HEK293 (cell line): Measurements from ENCODE around the gene POLR2L.
A peak's percentile ranks its signal among the peaks of the same experiment; 100 is the strongest.

ENCODE experiments used
- CTCF ChIP-seq: fragments of 450-650 bp; formaldehyde crosslinking; IDR thresholded peaks from 2 replicates; pipeline ENCODE4 v1.5.1; 2016; ENCODE audit warnings: missing biosample characterization, missing genetic modification characterization
- GLI4 ChIP-seq: fragments of 450-650 bp; formaldehyde crosslinking; IDR thresholded peaks from 2 replicates; pipeline ENCODE4 v1.5.1; 2016; ENCODE audit warnings: missing biosample characterization, missing genetic modification characterization
- GLIS2 ChIP-seq: fragments of 450-650 bp; formaldehyde crosslinking; IDR thresholded peaks from 2 replicates; pipeline ENCODE4 v1.5.1; 2016; ENCODE audit warnings: missing biosample characterization, missing genetic modification characterization
- HOXC10 ChIP-seq: sonication (generic); formaldehyde crosslinking; IDR thresholded peaks from 2 replicates; pipeline ENCODE4 v1.8.1; 2023; ENCODE audit warnings: mild to moderate bottlenecking, missing genetic modification reagents
- KLF9 ChIP-seq: fragments of 450-650 bp; formaldehyde crosslinking; IDR thresholded peaks from 2 replicates; pipeline ENCODE4 v1.5.1; 2016; ENCODE audit warnings: missing biosample characterization, missing genetic modification characterization, low read depth
- OSR2 ChIP-seq: fragments of 450-650 bp; formaldehyde crosslinking; IDR thresholded peaks from 2 replicates; pipeline ENCODE4 v1.5.1; 2016; ENCODE audit warnings: missing biosample characterization, missing genetic modification characterization
- RBAK ChIP-seq: fragments of 450-650 bp; formaldehyde crosslinking; IDR thresholded peaks from 2 replicates; pipeline ENCODE4 v1.5.1; 2016; ENCODE audit warnings: missing biosample characterization, missing genetic modification characterization
- REPIN1 ChIP-seq: fragments of 450-650 bp; formaldehyde crosslinking; IDR thresholded peaks from 2 replicates; pipeline ENCODE4 v1.5.1; 2017; ENCODE audit warnings: missing biosample characterization, missing genetic modification characterization, low read depth
- SP2 ChIP-seq: fragments of 450-650 bp; formaldehyde crosslinking; IDR thresholded peaks from 2 replicates; pipeline ENCODE4 v1.5.1; 2016; ENCODE audit warnings: missing biosample characterization, missing genetic modification characterization
- SP3 ChIP-seq: fragments of 450-650 bp; formaldehyde crosslinking; IDR thresholded peaks from 2 replicates; pipeline ENCODE4 v1.5.1; 2016; ENCODE audit warnings: missing biosample characterization, missing genetic modification characterization
- TCF7L2 ChIP-seq: IDR thresholded peaks from 2 replicates; pipeline ENCODE4 v1.6.1; 2011; ENCODE audit warnings: low read depth, mild to moderate bottlenecking, inconsistent platforms, low read length, moderate library complexity, borderline replicate concordance
- ZBTB11 ChIP-seq: fragments of 450-650 bp; formaldehyde crosslinking; conservative IDR thresholded peaks from 2 replicates; pipeline ENCODE4 v1.5.1; 2016; ENCODE audit warnings: low read depth, missing biosample characterization, missing genetic modification characterization
- ZBTB44 ChIP-seq: fragments of 450-650 bp; IDR thresholded peaks from 2 replicates; pipeline ENCODE4 v1.5.1; 2018; ENCODE audit warnings: missing biosample characterization, mild to moderate bottlenecking, missing genetic modification characterization
- ZBTB48 ChIP-seq: fragments of 450-650 bp; formaldehyde crosslinking; IDR thresholded peaks from 2 replicates; pipeline ENCODE4 v1.5.1; 2016; ENCODE audit warnings: missing biosample characterization, missing genetic modification characterization
- ZIC2 ChIP-seq: fragments of 450-650 bp; formaldehyde crosslinking; IDR thresholded peaks from 2 replicates; pipeline ENCODE4 v1.5.1; 2016; ENCODE audit warnings: missing biosample characterization, missing genetic modification characterization
- ZNF121 ChIP-seq: fragments of 450-650 bp; formaldehyde crosslinking; IDR thresholded peaks from 2 replicates; pipeline ENCODE4 v1.5.1; 2016; ENCODE audit warnings: missing biosample characterization, missing genetic modification characterization
- ZNF140 ChIP-seq: fragments of 450-650 bp; formaldehyde crosslinking; IDR thresholded peaks from 2 replicates; pipeline ENCODE4 v1.5.1; 2016; ENCODE audit warnings: missing biosample characterization, missing genetic modification characterization
- ZNF169 ChIP-seq: fragments of 450-650 bp; formaldehyde crosslinking; IDR thresholded peaks from 2 replicates; pipeline ENCODE4 v1.5.1; 2016; ENCODE audit warnings: missing biosample characterization, missing genetic modification characterization
- ZNF184 ChIP-seq: fragments of 450-650 bp; IDR thresholded peaks from 2 replicates; pipeline ENCODE4 v1.5.1; 2018; ENCODE audit warnings: missing biosample characterization, mild to moderate bottlenecking, missing genetic modification characterization
- ZNF211 ChIP-seq: fragments of 450-650 bp; formaldehyde crosslinking; IDR thresholded peaks from 2 replicates; pipeline ENCODE4 v1.5.1; 2016; ENCODE audit warnings: low read depth, missing biosample characterization, missing genetic modification characterization
- ZNF24 ChIP-seq: fragments of 450-650 bp; formaldehyde crosslinking; IDR thresholded peaks from 2 replicates; pipeline ENCODE4 v1.5.1; 2016; ENCODE audit warnings: missing biosample characterization, missing genetic modification characterization
- ZNF292 ChIP-seq: fragments of 450-650 bp; formaldehyde crosslinking; IDR thresholded peaks from 2 replicates; pipeline ENCODE4 v1.5.1; 2016; ENCODE audit warnings: low read depth, missing biosample characterization, missing genetic modification characterization, borderline replicate concordance
- ZNF391 ChIP-seq: fragments of 450-650 bp; formaldehyde crosslinking; IDR thresholded peaks from 2 replicates; pipeline ENCODE4 v1.5.1; 2016; ENCODE audit warnings: low read depth, missing biosample characterization, missing genetic modification characterization, borderline replicate concordance
- ZNF473 ChIP-seq: fragments of 450-650 bp; formaldehyde crosslinking; IDR thresholded peaks from 2 replicates; pipeline ENCODE4 v1.5.1; 2017; ENCODE audit warnings: missing biosample characterization, missing genetic modification characterization
- ZNF621 ChIP-seq: fragments of 450-650 bp; formaldehyde crosslinking; IDR thresholded peaks from 2 replicates; pipeline ENCODE4 v1.5.1; 2017; ENCODE audit warnings: missing biosample characterization, missing genetic modification characterization
- ZNF623 ChIP-seq: fragments of 450-650 bp; formaldehyde crosslinking; IDR thresholded peaks from 2 replicates; pipeline ENCODE4 v1.5.1; 2016; ENCODE audit warnings: missing biosample characterization, missing genetic modification characterization
- ZNF639 ChIP-seq: fragments of 450-650 bp; formaldehyde crosslinking; IDR thresholded peaks from 2 replicates; pipeline ENCODE4 v1.5.1; 2016; ENCODE audit warnings: missing biosample characterization, missing genetic modification characterization
- ZNF658 ChIP-seq: fragments of 450-650 bp; formaldehyde crosslinking; IDR thresholded peaks from 2 replicates; pipeline ENCODE4; 2016; ENCODE audit warnings: missing biosample characterization, missing genetic modification characterization
- ZNF791 ChIP-seq: fragments of 450-650 bp; formaldehyde crosslinking; IDR thresholded peaks from 2 replicates; pipeline ENCODE4 v1.5.1; 2016; ENCODE audit warnings: missing biosample characterization, missing genetic modification characterization

Gene POLR2L

GRCh38 chr11:790721-791564 lies 51.4 kb downstream of the POLR2L start (continued):
- TF ChIP-seq GLI4 (tag by site-specific recombination): no peak
- TF ChIP-seq ZNF292 (tag by site-specific recombination): no peak
- TF ChIP-seq ZBTB48 (tag by site-specific recombination): 0 out of 2 replicates have a peak, but pooled peaks have one; percentile 20
- no peak for TF ChIP-seq ZBTB44 (tag by site-specific recombination)
- no peak for TF ChIP-seq ZBTB11
- no peak for TF ChIP-seq GLIS2 (tag by site-specific recombination)
- no peak for TF ChIP-seq ZNF184 (tag by site-specific recombination)
- TF ChIP-seq ZNF169: no peak
- TF ChIP-seq ZNF473 (tag by site-specific recombination): no peak
- TF ChIP-seq ZNF621: no peak
- TF ChIP-seq ZNF658 (tag by site-specific recombination): no peak
- TF ChIP-seq ZIC2 (tag by site-specific recombination): 0 out of 2 replicates have a peak, but pooled peaks have one; percentile 33
- no peak for TF ChIP-seq ZNF121 (tag by site-specific recombination)
- TF ChIP-seq ZNF140 (tag by site-specific recombination): no peak
- TF ChIP-seq OSR2 (tag by site-specific recombination): peak; percentile 77
- TF ChIP-seq CTCF: no peak
- no peak for TF ChIP-seq REPIN1
- TF ChIP-seq TCF7L2: no peak
- peak; percentile 48; the same call in 1 of the 2 replicates for TF ChIP-seq KLF9
- no peak for TF ChIP-seq ZNF391
- no peak for TF ChIP-seq ZNF791
- no peak for TF ChIP-seq ZNF24 (tag by site-specific recombination)
- no peak for TF ChIP-seq ZNF211 (tag by site-specific recombination)
- TF ChIP-seq SP2 (tag by site-specific recombination): peak; percentile 77
- no peak for TF ChIP-seq ZNF639 (tag by site-specific recombination)
- TF ChIP-seq SP3 (tag by site-specific recombination): peak; percentile 48
- TF ChIP-seq ZNF623 (tag by site-specific recombination): peak; percentile 14; the same call in 1 of the 2 replicates
- no peak for TF ChIP-seq HOXC10 (CRISPR knock-in tag)
- no peak for TF ChIP-seq RBAK (tag by site-specific recombination)
